GM12878 (cell line): Measurements from ENCODE around the gene ELL. TPM values are rescaled to one million over a fixed set of nuclear protein-coding genes. Genes with fewer than 3 reads are reported as not detected.

ENCODE experiments used
- ATAC-seq: fragments of 200-7000 bp; cut with Tn5 transposase; 3 replicates; pipeline ENCODE4 v1.9.1; 2020; ENCODE audit warnings: mild to moderate bottlenecking, moderate library complexity
- BruUV-seq: library from RNA; stranded (reverse); fragments of 400-500 nt; replicated peaks from 2 replicates; lab custom pipeline; 2021; lab: Mats Ljungman, UMichigan
- CTCF ChIA-PET: fragments of 300-600 bp; sonication (Branson Sonifier 250); formaldehyde crosslinking; extraction: SDS; loops from one replicate; lab custom pipeline; 2021; ENCODE audit warnings: inconsistent platforms; lab: Yijun Ruan, JAX
- POLR2A ChIA-PET: fragments of 350-600 bp; formaldehyde crosslinking; extraction: SDS; loops from one replicate; lab custom pipeline; 2021; ENCODE audit warnings: inconsistent platforms; lab: Charles Lee
- RAD21 ChIA-PET: fragments of 300-600 bp; sonication (Branson Sonifier 250); formaldehyde crosslinking; loops from one replicate; lab custom pipeline; 2023; ENCODE audit warnings: antibody characterized with exemption; ENCODE audit not compliant: unreplicated experiment; lab: Charles Lee
- SMC1A ChIA-PET: fragments of 300-600 bp; sonication (Branson Sonifier 250); formaldehyde crosslinking; loops from one replicate; lab custom pipeline; 2023; ENCODE audit not compliant: unreplicated experiment, uncharacterized antibody; lab: Charles Lee
- DNase-seq: peaks from one replicate; pipeline ENCODE4 v3.0.0-alpha.2; 2011; ENCODE audit warnings: low read depth, low spot score
- FAIRE-seq: peaks from 3 replicates; lab custom pipeline; 2011; peaks lifted over from hg19 to GRCh38; lab: Jason Lieb, UNC
- H2AFZ ChIP-seq: 2 replicates; pipeline ENCODE4 v1.6.0; 2011; ENCODE audit warnings: low read depth, low read length, control low read depth; ENCODE audit not compliant: control insufficient read depth
- H3K27ac ChIP-seq: 2 replicates; pipeline ENCODE4 v1.5.1; 2011; ENCODE audit warnings: control low read depth; ENCODE audit not compliant: control insufficient read depth, insufficient read depth
- H3K27me3 ChIP-seq, 2 experiments: replicated peaks in 1 of 2; 2 replicates each; pipeline versions ENCODE4 v1.6.0 to v1.6.1; 2011; ENCODE audit warnings: low read length in 1 of 2; ENCODE audit not compliant: control insufficient read depth in 2 of 2, insufficient read depth in 2 of 2
- H3K36me3 ChIP-seq, 2 experiments: 2 replicates each; pipeline ENCODE4 v1.5.1; 2011; ENCODE audit warnings: low read length in 1 of 2; ENCODE audit not compliant: control insufficient read depth in 2 of 2, insufficient read depth in 2 of 2
- H3K4me1 ChIP-seq: 2 replicates; pipeline ENCODE4 v1.6.1; 2011; ENCODE audit warnings: mild to moderate bottlenecking, low read length, moderate library complexity, mixed read lengths; ENCODE audit not compliant: control insufficient read depth, insufficient read depth
- H3K4me2 ChIP-seq: 2 replicates; pipeline ENCODE4 v1.6.0; 2011; ENCODE audit warnings: control low read depth; ENCODE audit not compliant: control insufficient read depth, insufficient read depth
- H3K4me3 ChIP-seq: fragments of 200-600 bp; sonication (generic); 2 replicates; pipeline ENCODE4 v1.5.1; 2016
- H3K79me2 ChIP-seq: 2 replicates; pipeline ENCODE4 v1.6.0; 2011; ENCODE audit warnings: low read length; ENCODE audit not compliant: control insufficient read depth, insufficient read depth
- H3K9ac ChIP-seq: 2 replicates; pipeline ENCODE4 v1.8.0; 2011; ENCODE audit warnings: low read length, control low read depth, mixed read lengths; ENCODE audit not compliant: control insufficient read depth, insufficient read depth
- H3K9me3 ChIP-seq: replicated peaks from 3 replicates; pipeline ENCODE4 v1.5.1; 2011; ENCODE audit warnings: mild to moderate bottlenecking, low read length; ENCODE audit not compliant: control insufficient read depth, insufficient read depth
- H4K20me1 ChIP-seq: 2 replicates; pipeline ENCODE4 v1.6.0; 2011; ENCODE audit not compliant: control insufficient read depth, insufficient read depth
- ATF3 ChIP-seq: IDR thresholded peaks from 2 replicates; pipeline ENCODE4 v1.6.1; 2011; ENCODE audit warnings: low read depth, mild to moderate bottlenecking, low read length, moderate library complexity, borderline replicate concordance; ENCODE audit errors: extremely low read depth
- CHD4 ChIP-seq: fragments of 200-600 bp; sonication (generic); IDR thresholded peaks from 2 replicates; pipeline ENCODE4 v1.6.1; 2016; ENCODE audit warnings: mild to moderate bottlenecking
- CREM ChIP-seq: IDR thresholded peaks from 2 replicates; pipeline ENCODE4 v1.6.1; 2014; ENCODE audit warnings: antibody characterized with exemption, low read depth
- DPF2 ChIP-seq: fragments of 450-650 bp; IDR thresholded peaks from 2 replicates; pipeline ENCODE4 v1.6.1; 2017; ENCODE audit warnings: mild to moderate bottlenecking
- EED ChIP-seq: sonication (generic); IDR thresholded peaks from 2 replicates; pipeline ENCODE4 v1.6.1; 2016; ENCODE audit warnings: antibody characterized with exemption, low read depth
- HSF1 ChIP-seq: fragments of 150-350 bp; IDR thresholded peaks from 2 replicates; pipeline ENCODE4 v1.6.1; 2014; ENCODE audit warnings: mild to moderate bottlenecking, low read depth, low read length
- IKZF2 ChIP-seq, 2 experiments: fragments of 450-650 bp; IDR thresholded peaks; 2 replicates each; pipeline ENCODE4 v1.6.1; 2017; ENCODE audit warnings: mild to moderate bottlenecking in 2 of 2, moderate library complexity in 2 of 2
- KLF5 ChIP-seq: fragments of 450-650 bp; IDR thresholded peaks from 2 replicates; pipeline ENCODE4 v1.6.1; 2014; ENCODE audit warnings: mild to moderate bottlenecking; ENCODE audit not compliant: partially characterized antibody
- MYB ChIP-seq: fragments of 150-350 bp; IDR thresholded peaks from 2 replicates; pipeline ENCODE4 v1.6.1; 2014; ENCODE audit warnings: mild to moderate bottlenecking, low read depth, low read length, borderline replicate concordance
- SUPT20H ChIP-seq: IDR thresholded peaks from 2 replicates; pipeline ENCODE4 v1.6.1; 2011; ENCODE audit warnings: low read depth, mild to moderate bottlenecking, low read length, moderate library complexity, borderline replicate concordance; ENCODE audit not compliant: control insufficient read depth
- ZBTB33 ChIP-seq: fragments of 450-650 bp; IDR thresholded peaks from 2 replicates; pipeline ENCODE4 v1.6.1; 2017; ENCODE audit warnings: mild to moderate bottlenecking
- ZBTB4 ChIP-seq: fragments of 450-650 bp; formaldehyde crosslinking; IDR thresholded peaks from 2 replicates; pipeline ENCODE4 v1.4.0; 2022; ENCODE audit warnings: mild to moderate bottlenecking, moderate library complexity
- ZNF217 ChIP-seq: fragments of 450-650 bp; IDR thresholded peaks from 2 replicates; pipeline ENCODE4 v1.6.1; 2017; ENCODE audit warnings: antibody characterized with exemption, mild to moderate bottlenecking
- WGBS: methylation state at CpG from one replicate; pipeline ENCODE4 v1.1.6; 2016; ENCODE audit warnings: low lambda C conversion rate; ENCODE audit not compliant: insufficient replicate concordance, insufficient coverage; ENCODE audit errors: missing lambda C conversion rate; 5-methylcytosine and 5-hydroxymethylcytosine counted together
- in situ Hi-C: fragments of 300-500 bp; cut with MboI; formaldehyde crosslinking; loops from 9 replicates; pipeline ENCODE4 v1.14.3; 2018; ENCODE audit warnings: mixed read lengths
- intact Hi-C: fragments of 100-400 bp; cut with micrococcal nuclease; formaldehyde crosslinking; loops from one replicate; pipeline ENCODE4 v1.14.2; 2022; ENCODE audit not compliant: unreplicated experiment
- polyA plus RNA-seq, 11 experiments: library from polyadenylated mRNA; depleted of rRNA in 4 of 11; unstranded in 6 of 11; stranded (reverse) in 5 of 11; fragments of >200 nt; fragmentation: Nextera tagmentation in 4 of 11; fragmentation: Illumina TruSeq in 1 of 11; extraction: Ambion mirVana in 4 of 11; extraction: Trizol in 1 of 11; gene quantifications; 1 replicate in 1 of 11; 2 replicates in 10 of 11; pipeline versions ENCODE4 v1.2.1 to v1.2.3, GENCODE V29; 2011 to 2016; ENCODE audit warnings: inconsistent platforms in 2 of 11, missing spikeins in 2 of 11, low read depth in 1 of 11
- total RNA-seq, 4 experiments: library from RNA; depleted of rRNA in 3 of 4; stranded (reverse); fragments of >200 nt in 3 of 4; fragmentation: Illumina TruSeq in 1 of 4; extraction: Trizol in 1 of 4; gene quantifications; 2 replicates each; pipeline versions ENCODE4 v1.2.1 to v1.2.3, GENCODE V29; 2013 to 2021

ELL gene
- total and polyA plus RNA-seq, 10 of the 15 experiments (the other 5 are each of a cell fraction or from before 2014, with no cell fraction given), result 0.91 to 25.0 (median 9.1) TPM

GRCh38 chr19:18557411-18558201 lies 35.7 kb upstream of the ELL start, which contains the start of gene KXD1 (continued):
- TF ChIP-seq EED (no peak), SUPT20H (no peak), MYB (no peak), DPF2 (no peak), HSF1 (no peak), CREM (peak; percentile 88), ZNF217 (peak; percentile 98), IKZF2 (IDR thresholded peaks at IDR 0.05) (peak; percentile 26 to 30; a peak in 2 of 4 replicates), CHD4 (no peak)

GRCh38 chr19:18551631-18552030 lies 29.8 kb upstream of the ELL start:
- ATAC-seq, result no peak
- ChIA-PET CTCF (interaction anchor here (2.1 kb wide), 1 partner anchor 37 kb away, joined by 6 read pairs; the partner anchor contains the start of gene REX1BD), POLR2A (interaction anchor here (0.6 to 0.7 kb wide), 3 partner anchors 8 to 241 kb away, joined by 3 to 5 read pairs (median 3); partner anchors contain the start of gene FKBP8), SMC1A (no interaction called here), RAD21 (no interaction called here)
- no peak overlapping the region for H3K9ac ChIP-seq
- H3K27ac ChIP-seq, result no peak overlapping the region
- H3K36me3 ChIP-seq, result no peaks in the 10 kb centered on the region
- FAIRE-seq, result no peak
- no peaks in the 10 kb centered on the region for H4K20me1 ChIP-seq
- H3K4me2 ChIP-seq, result no peak overlapping the region
- no peak for DNase-seq
- intact Hi-C loops (no loop called here), in situ Hi-C loops (no loop called here)
- H3K79me2 ChIP-seq, result no peaks in the 10 kb centered on the region
- H3K27me3 ChIP-seq, result no peaks in the 10 kb centered on the region
- no peaks in the 10 kb centered on the region for H3K9me3 ChIP-seq
- 60% methylated on average over 6 of the region's 6 CpGs for WGBS
- H3K4me1 ChIP-seq, result no peaks in the 10 kb centered on the region
- no peak overlapping the region for H3K4me3 ChIP-seq
- H2AFZ ChIP-seq, result no peak overlapping the region
- no TSS peak for BruUV-seq
- TF ChIP-seq ATF3 (no peak), KLF5 (no peak), ZBTB33 (no peak), ZBTB4 (CRISPR knock-in tag) (no peak)
